HG02970 (cell line): ENCODE data around the gene POR.
"Not testable (repeated sequence)": the region's sequence is repeated elsewhere in the genome, so short reads cannot be mapped to it uniquely, and the experiment has no call there.

Source experiments
- ATAC-seq: cut with Tn5 transposase; IDR thresholded peaks from one replicate; pipeline ENCODE4 v1.9.1; 2021; ENCODE audit warnings: mild to moderate bottlenecking, moderate library complexity, moderate number of reproducible peaks; ENCODE audit not compliant: unreplicated experiment, low FRiP score

POR gene

GRCh38 chr7:76009672-76010600, 95.0 kb downstream of the POR start:
- no peak for ATAC-seq

DNA sequence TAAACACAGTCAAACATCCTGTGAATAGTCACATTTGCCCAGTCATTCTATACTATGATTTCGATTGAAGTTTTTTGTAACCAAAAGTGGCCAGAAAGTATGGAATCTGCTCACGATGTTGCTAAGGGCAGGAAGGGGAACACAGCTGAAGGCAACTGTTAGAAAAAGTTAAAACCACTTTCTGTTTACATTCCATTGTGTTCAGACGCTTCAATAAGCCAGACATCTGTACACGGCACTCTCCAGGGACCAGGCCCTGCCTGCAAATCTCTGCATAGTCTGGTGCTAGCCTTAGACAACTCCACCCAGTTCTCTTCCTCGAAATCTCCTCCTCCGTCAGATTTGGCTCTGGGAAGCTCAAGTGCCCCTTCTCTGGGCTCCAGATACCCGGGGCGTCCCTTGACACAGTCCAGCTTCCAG, 96.5 kb downstream of the POR start:
- no peak for ATAC-seq

DNA sequence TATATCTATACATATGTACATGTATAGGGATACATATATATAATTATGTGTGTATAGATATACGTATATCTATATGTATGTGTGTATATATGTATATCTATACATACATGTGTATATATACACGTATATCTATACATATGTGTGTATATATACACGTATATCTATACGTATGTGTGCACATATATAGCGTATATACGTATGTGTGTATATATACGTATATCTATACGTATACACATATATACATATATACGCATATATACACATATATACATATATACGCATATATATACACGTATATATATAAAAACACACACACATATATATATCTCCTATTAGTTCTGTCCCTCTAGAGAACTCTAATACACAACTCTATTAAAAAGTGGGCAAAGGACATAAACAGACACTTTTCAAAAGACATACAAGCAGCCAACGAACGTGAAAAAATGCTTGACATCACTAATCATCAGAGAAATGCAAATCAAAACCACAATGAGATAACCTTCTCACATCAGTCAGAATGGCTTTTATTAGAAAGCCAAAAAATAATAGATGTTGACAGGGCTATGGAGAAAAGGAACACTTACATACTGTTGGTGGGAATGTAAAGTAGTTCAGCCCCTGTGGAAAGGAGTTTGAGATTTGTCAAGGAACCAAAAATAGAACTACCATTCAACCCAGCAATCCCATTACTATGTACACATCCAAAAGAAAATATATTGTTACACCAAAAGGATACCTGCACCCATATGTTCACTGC, 101.4 kb downstream of the POR start:
- no peak for ATAC-seq

DNA sequence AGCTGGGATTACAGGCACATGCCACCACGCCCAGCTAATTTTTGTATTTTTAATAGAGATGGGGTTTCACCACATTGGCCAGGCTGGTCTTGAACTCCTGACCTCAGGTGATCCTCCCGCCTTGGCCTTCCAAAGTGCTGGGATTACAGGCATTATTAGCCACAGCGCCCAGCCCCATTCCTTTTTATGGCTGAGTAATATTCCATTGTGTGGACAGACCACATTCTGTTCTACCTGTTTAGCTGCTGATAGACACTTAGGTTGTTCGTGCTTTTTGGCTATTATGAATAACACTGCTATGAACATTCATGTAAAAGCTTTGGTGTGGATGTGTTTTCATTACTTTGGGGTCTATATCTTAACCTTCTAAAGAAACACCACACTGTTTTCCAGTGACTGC, 103.6 kb downstream of the POR start:
- not testable (repeated sequence) for ATAC-seq

DNA sequence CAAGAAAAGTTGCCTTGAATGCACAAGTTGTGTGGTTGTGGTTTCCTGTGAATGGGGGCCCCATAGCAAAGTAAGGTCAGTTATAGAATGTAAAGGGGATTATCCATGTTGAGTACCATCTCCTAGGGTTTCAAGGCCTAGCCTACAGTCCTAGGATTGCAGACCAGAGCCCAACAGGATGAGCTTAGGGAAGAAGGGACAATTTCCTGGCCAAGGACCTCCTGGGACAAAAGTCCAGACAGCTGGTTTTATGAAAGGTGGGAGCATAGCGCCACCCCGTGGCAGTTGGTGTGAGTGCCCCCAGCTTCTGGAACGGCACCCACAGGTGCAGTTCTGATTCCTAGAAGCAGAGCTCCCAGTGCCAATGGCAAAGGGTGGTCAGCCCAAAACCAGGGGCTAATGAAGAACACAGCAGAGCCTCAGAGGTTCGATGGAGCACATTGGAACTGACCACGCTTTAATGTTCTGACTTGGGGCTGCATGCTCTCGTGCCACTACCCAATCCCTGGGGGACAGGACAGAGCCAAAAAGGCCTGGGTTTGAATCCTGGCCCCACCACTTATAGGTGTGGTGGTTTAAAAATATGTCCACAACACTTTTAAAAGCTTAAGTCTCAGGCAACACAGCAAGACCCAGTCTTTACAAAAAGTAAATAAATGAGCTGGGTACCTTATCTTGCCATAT, 105.2 kb downstream of the POR start:
- ATAC-seq = no peak

DNA sequence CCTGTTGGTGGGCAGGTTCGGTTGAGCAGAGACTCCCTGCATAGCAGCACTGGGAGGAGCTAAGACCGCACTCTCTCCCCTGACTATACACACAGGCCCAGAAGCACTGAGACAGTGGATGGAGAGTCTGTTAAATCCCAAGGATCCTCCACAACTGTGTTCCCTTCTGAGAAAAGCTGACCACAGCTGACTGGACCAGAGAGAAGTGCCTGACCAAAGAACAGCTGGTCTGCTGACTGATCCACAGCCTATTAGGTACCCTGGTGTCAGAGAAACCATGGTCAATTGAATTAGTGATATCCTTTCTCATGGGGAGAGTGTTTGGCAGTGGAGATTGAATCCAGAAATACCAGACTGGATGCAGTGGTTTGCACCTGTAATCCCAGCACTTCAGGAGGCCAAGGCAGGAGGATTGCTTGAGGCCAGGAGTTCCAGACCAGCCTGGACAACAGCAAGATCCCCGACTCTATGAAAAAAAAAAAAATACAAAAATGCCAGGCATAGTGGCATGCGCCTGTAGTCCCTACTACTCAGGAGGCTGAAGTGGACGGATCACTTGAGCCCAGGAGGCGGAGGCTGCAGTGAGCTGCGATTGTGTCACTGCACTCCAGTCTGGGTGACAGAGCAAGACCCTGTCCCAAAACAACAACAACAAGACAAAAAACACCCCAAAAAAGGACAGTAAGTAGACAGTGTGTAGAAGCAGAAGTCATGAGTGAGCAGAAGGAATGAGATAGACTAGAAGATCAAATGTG, 107.2 kb downstream of the POR start:
- no peak for ATAC-seq

GRCh38 chr7:76023002-76023401, 108.0 kb downstream of the POR start:
- no peak for ATAC-seq

DNA sequence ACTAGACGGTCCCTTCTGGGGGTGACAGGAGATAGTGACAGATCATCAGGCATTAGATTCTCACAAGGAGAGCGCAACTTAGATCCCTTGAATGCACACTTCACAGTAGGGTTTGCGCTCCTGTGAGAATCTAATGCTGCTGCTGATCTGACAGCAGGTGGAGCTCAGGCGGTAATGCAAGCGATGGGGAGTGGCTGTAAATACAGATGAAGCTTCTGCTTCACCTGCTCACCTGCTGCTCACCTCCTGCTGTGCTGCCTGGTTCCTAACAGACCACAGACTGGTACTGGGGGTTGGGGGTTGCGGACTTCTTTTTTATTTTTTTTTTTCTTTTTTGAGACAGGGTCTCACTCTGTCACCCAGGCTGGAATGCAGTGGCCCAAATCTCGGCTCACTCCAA, 114.7 kb downstream of the POR start:
- ATAC-seq = not testable (repeated sequence)

DNA sequence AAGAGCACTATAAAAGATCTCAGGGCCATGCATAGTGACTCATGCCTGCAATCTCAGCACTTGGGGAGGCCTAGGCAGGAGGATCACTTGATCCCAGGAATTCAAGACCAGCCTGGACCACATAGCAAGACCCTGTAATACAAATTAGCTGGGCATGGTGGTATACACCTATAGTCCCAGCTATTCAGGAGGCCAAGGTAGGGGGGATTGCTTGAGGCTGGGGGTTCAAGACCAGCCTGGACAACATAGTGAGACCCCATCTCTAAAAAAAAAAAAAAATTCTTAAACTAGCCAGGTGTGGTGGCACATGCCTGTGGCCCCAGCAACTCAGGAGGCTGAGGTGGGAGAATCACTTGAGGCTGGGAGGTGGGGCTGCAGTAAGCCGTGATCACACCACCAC, 117.0 kb downstream of the POR start:
- no peak for ATAC-seq
